Neural cell (in vitro differentiated cells): Measurements from ENCODE around the gene AKR7A2. TPM values are rescaled to one million over a fixed set of nuclear protein-coding genes. Genes with fewer than 3 reads are reported as not detected.
"Not testable (repeated sequence)": the region's sequence is repeated elsewhere in the genome, so short reads cannot be mapped to it uniquely, and the experiment has no call there.

ENCODE experiments used
- H2AFZ ChIP-seq: fragments of 200-600, 300-800 bp; sonication (generic), shearing (Covaris generic); 2 replicates; pipeline ENCODE4 v1.6.0; 2014; ENCODE audit warnings: low read depth, mild to moderate bottlenecking, antibody characterized with exemption, low read length, moderate library complexity
- H3F3A ChIP-seq: fragments of 200-600 bp; shearing (Covaris generic); 2 replicates; pipeline ENCODE4 v1.6.1; 2016; ENCODE audit warnings: mild to moderate bottlenecking, moderate library complexity, mixed read lengths, antibody characterized with exemption, low read length; ENCODE audit not compliant: insufficient read depth, poor library complexity, severe bottlenecking
- H3K27ac ChIP-seq: fragments of 200-600, 300-800 bp; sonication (generic), shearing (Covaris generic); 2 replicates; pipeline ENCODE4 v1.5.1; 2014; ENCODE audit warnings: mild to moderate bottlenecking, low read length, moderate library complexity
- H3K27me3 ChIP-seq: fragments of 300-800, 200-600 bp; sonication (generic), shearing (Covaris generic); 2 replicates; pipeline ENCODE4 v1.6.0; 2014; ENCODE audit warnings: mild to moderate bottlenecking, low read depth, low read length, moderate library complexity; ENCODE audit not compliant: insufficient read depth
- H3K36me3 ChIP-seq: fragments of 300-800, 200-600 bp; sonication (generic), shearing (Covaris generic); 2 replicates; pipeline ENCODE4 v1.5.1; 2014; ENCODE audit warnings: mild to moderate bottlenecking, antibody characterized with exemption, low read length, moderate library complexity; ENCODE audit not compliant: insufficient read depth
- H3K4me2 ChIP-seq: fragments of 300-800, 200-600 bp; sonication (generic), shearing (Covaris generic); 2 replicates; pipeline ENCODE4 v1.6.0; 2014; ENCODE audit warnings: mild to moderate bottlenecking, low read length
- H3K4me3 ChIP-seq: fragments of 300-800, 200-600 bp; sonication (generic), shearing (Covaris generic); 2 replicates; pipeline ENCODE4 v1.5.1; 2014; ENCODE audit warnings: mild to moderate bottlenecking, low read length, moderate library complexity
- H3K79me2 ChIP-seq: fragments of 200-600 bp; shearing (Covaris generic); replicated peaks from 2 replicates; pipeline ENCODE4 v1.6.0; 2014; ENCODE audit warnings: mild to moderate bottlenecking, low read length, moderate library complexity; ENCODE audit not compliant: insufficient read depth
- H3K9ac ChIP-seq: fragments of 300-800, 200-600 bp; sonication (generic), shearing (Covaris generic); 2 replicates; pipeline ENCODE4 v1.6.1; 2016; ENCODE audit warnings: mild to moderate bottlenecking, low read length, mixed read lengths
- H3K9me2 ChIP-seq: fragments of 200-600 bp; shearing (Covaris generic); 2 replicates; pipeline ENCODE4 v1.6.1; 2016; ENCODE audit warnings: mild to moderate bottlenecking, low read length, mixed read lengths; ENCODE audit not compliant: insufficient read depth
- H3K9me3 ChIP-seq: fragments of 200-600, 300-800 bp; sonication (generic), shearing (Covaris generic); 2 replicates; pipeline ENCODE4 v1.6.1; 2016; ENCODE audit warnings: mild to moderate bottlenecking, mixed run types, low read length, moderate library complexity, mixed read lengths
- H4K20me1 ChIP-seq: fragments of 200-600 bp; shearing (Covaris generic); 2 replicates; pipeline ENCODE4 v1.6.1; 2016; ENCODE audit warnings: mild to moderate bottlenecking, mixed run types; ENCODE audit not compliant: insufficient read depth
- EP300 ChIP-seq: fragments of 450-650 bp; conservative IDR thresholded peaks from 2 replicates; pipeline ENCODE4 v1.6.1; 2014; ENCODE audit warnings: antibody characterized with exemption, mild to moderate bottlenecking, moderate library complexity; ENCODE audit not compliant: poor library complexity, severe bottlenecking
- EZH2 ChIP-seq: fragments of 200-600, 300-800 bp; shearing (Covaris generic), sonication (generic); IDR thresholded peaks from 2 replicates; pipeline ENCODE4 v1.6.1; 2014; ENCODE audit warnings: antibody characterized with exemption, low read length, borderline replicate concordance, mild to moderate bottlenecking; ENCODE audit not compliant: insufficient read depth, poor library complexity, severe bottlenecking
- MXI1 ChIP-seq: fragments of 450-650 bp; conservative IDR thresholded peaks from 2 replicates; pipeline ENCODE4 v1.6.1; 2014; ENCODE audit warnings: antibody characterized with exemption, mild to moderate bottlenecking; ENCODE audit not compliant: poor library complexity, severe bottlenecking
- POLR2AphosphoS5 ChIP-seq: IDR thresholded peaks from 2 replicates; pipeline ENCODE4 v1.6.1; 2012
- RAD21 ChIP-seq: fragments of 450-650 bp; conservative IDR thresholded peaks from 2 replicates; pipeline ENCODE4 v1.6.1; 2014; ENCODE audit warnings: antibody characterized with exemption, mild to moderate bottlenecking, moderate library complexity
- REST ChIP-seq: IDR thresholded peaks from 2 replicates; pipeline ENCODE4 v1.6.1; 2012; ENCODE audit warnings: borderline replicate concordance
- SMC3 ChIP-seq: fragments of 450-650 bp; conservative IDR thresholded peaks from 2 replicates; pipeline ENCODE4 v1.6.1; 2014; ENCODE audit warnings: antibody characterized with exemption, mild to moderate bottlenecking, moderate library complexity; ENCODE audit not compliant: poor library complexity
- TAF1 ChIP-seq: IDR thresholded peaks from 2 replicates; pipeline ENCODE4 v1.6.1; 2012; ENCODE audit warnings: low read depth
- polyA plus RNA-seq: library from polyadenylated mRNA; depleted of rRNA; stranded (reverse); fragments of >200 nt; gene quantifications from 2 replicates; pipeline ENCODE4 v1.2.3, GENCODE V29; 2014
- TF ChIP-seq, protein P1 (sequence below): fragments of 450-650 bp; IDR thresholded peaks from 2 replicates; pipeline ENCODE4 v1.5.1; 2014; ENCODE audit warnings: antibody characterized with exemption, mild to moderate bottlenecking, moderate library complexity; ENCODE audit not compliant: poor library complexity, severe bottlenecking

The AKR7A2 gene
- polyA plus RNA-seq, 1 donor from 2014 or later = 50.6 TPM

DNA sequence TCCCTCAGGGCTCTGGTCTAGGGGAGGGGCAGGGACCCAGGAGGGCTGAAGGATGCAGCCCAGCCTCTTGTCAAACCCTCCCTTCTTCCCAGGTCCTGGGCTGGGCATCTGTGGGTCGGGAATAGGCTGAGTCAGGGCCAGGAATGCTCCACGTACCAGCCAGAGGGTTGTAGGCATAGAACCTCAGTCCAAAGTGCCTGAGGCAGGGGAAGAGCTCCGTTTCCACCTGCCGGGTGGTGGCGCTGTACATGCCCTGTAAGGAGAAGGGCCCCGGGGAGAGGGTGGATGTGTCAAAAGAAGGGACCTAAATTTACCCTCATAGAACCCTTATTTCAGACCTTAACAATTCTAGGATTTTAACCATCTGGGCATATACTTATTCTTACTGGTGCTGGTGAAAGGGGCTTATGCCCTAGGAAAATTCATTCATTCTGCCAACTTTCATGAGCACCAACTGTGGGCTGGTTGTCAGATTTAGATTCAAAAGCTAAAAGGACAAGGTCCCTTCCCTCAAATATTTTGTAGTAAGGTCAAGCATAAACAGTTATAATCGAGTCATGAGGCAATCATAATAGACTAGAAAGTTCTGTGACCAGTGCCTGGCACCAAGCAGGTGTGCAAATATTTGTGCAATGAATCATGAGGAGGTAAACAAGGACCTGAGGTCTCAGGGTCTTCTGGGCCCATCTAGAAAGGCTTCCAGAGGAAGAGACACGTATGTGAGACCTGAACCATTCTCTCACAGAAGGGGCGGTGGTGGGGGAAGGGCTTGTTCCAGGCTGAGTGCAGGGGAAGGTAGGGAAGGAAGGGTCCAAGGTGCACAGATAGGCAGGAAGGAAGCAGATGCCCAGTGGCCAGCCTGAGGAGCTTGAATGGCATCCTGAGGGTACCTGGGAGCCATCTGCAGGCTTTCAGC is 42.3 kb downstream of the AKR7A2 start:
- not testable (repeated sequence) for H3F3A ChIP-seq, H3K4me3 ChIP-seq, H3K27me3 ChIP-seq, H3K4me2 ChIP-seq, H3K36me3 ChIP-seq, H2AFZ ChIP-seq, H3K9ac ChIP-seq, H3K9me2 ChIP-seq, H3K27ac ChIP-seq, H3K79me2 ChIP-seq, H3K9me3 ChIP-seq, H4K20me1 ChIP-seq

DNA sequence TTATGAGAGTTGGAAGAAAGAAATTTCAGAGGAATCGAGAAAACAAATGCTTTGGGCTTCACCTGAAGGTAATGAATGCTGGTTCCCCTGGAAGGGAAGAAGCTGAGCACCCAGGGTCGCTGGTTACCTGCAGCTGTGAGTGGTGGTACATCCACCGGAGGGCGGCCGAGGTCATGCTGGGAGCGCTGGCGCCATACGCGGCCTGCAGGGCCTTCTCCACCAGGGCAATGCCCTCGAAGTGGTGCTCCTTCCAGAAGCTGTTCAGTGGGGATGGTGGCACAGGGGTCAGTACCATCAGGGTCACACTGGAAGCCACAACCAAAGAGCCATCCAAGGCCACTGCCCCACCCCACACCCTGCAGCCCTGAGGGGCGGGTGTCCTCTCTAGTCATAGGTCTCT is 43.5 kb downstream of the AKR7A2 start:
- H3K27ac ChIP-seq = no peak overlapping the region
- no peaks in the 10 kb centered on the region for H3K36me3 ChIP-seq
- no peak overlapping the region for H3K4me2 ChIP-seq
- no peaks in the 10 kb centered on the region for H3K27me3 ChIP-seq
- H3K9me2 ChIP-seq = no peaks in the 10 kb centered on the region
- H3K4me3 ChIP-seq = no peak overlapping the region
- H4K20me1 ChIP-seq = no peaks in the 10 kb centered on the region
- no peak overlapping the region for H3K9ac ChIP-seq
- no peak overlapping the region for H2AFZ ChIP-seq
- H3K79me2 ChIP-seq = no peaks in the 10 kb centered on the region
- TF ChIP-seq POLR2AphosphoS5 = no peak
- no peak for TF ChIP-seq EZH2
- no peak for TF ChIP-seq TAF1
- TF ChIP-seq, protein P1, sequence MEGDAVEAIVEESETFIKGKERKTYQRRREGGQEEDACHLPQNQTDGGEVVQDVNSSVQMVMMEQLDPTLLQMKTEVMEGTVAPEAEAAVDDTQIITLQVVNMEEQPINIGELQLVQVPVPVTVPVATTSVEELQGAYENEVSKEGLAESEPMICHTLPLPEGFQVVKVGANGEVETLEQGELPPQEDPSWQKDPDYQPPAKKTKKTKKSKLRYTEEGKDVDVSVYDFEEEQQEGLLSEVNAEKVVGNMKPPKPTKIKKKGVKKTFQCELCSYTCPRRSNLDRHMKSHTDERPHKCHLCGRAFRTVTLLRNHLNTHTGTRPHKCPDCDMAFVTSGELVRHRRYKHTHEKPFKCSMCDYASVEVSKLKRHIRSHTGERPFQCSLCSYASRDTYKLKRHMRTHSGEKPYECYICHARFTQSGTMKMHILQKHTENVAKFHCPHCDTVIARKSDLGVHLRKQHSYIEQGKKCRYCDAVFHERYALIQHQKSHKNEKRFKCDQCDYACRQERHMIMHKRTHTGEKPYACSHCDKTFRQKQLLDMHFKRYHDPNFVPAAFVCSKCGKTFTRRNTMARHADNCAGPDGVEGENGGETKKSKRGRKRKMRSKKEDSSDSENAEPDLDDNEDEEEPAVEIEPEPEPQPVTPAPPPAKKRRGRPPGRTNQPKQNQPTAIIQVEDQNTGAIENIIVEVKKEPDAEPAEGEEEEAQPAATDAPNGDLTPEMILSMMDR = no peak
- TF ChIP-seq MXI1 = no peak
- TF ChIP-seq EP300 = no peak
- TF ChIP-seq RAD21 = no peak
- no peak for TF ChIP-seq SMC3
- no peak for TF ChIP-seq REST
- H3K9me3 ChIP-seq = no peaks in the 10 kb centered on the region
- no peaks in the 10 kb centered on the region for H3F3A ChIP-seq
